ENCODE data around the gene CFL2. TPM values are rescaled to one million over a fixed set of nuclear protein-coding genes. Genes with fewer than 3 reads are reported as not detected.

CFL2 gene
- total RNA-seq, 1 experiment from 2014 or later = 13.9 TPM

DNA sequence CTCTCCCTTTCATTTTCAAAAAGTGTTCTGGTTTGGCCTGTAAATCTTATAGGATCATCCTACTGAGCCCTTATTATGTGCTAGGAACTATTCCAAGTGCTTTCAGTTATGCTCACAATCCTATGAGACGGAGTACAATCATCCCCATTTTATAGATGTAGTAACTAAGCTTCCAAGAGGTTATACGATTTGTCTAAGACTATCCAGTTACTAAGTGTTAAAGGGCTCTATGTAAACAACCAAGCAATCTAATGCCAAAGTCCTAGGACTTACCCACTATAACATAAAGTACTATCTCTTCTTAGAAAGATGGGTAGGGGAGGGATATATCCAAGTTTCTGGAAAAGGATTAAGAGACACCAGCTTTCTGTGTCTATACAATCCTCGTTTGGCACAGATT is 6.7 kb downstream of the CFL2 start:
- no peak overlapping the region for H3K4me3 Mint-ChIP-seq
- no peaks in the 10 kb centered on the region for H3K27me3 Mint-ChIP-seq (ENCODE audit: low read depth)
- Histone ChIP-seq H3K27me3 (ENCODE audit: insufficient read depth, low read length) (no peaks in the 10 kb centered on the region), H3K23me2 (ENCODE audit: insufficient read length, low read depth, low read length, poor library complexity, severe bottlenecking) (no peaks in the 10 kb centered on the region), H2AK5ac (ENCODE audit: insufficient read length, low read length) (no peak overlapping the region), H2BK120ac (ENCODE audit: low read depth, low read length, poor library complexity, severe bottlenecking) (no peak overlapping the region), H2BK20ac (ENCODE audit: low read depth, low read length, poor library complexity, severe bottlenecking) (no peak overlapping the region), H3K23ac (ENCODE audit: insufficient read length, low read depth, low read length) (no peak overlapping the region), H2BK12ac (ENCODE audit: insufficient read length, low read depth, low read length) (no peak overlapping the region), H4K8ac (replicated peaks; ENCODE audit: insufficient read length, low read depth, low read length) (no peak overlapping the region), H3K18ac (ENCODE audit: insufficient read length, low read depth, low read length) (no peak overlapping the region), H3K4ac (ENCODE audit: low read depth, low read length) (no peak overlapping the region), H3K56ac (ENCODE audit: insufficient read length, low read depth, low read length) (no peak overlapping the region), H3K27ac (ENCODE audit: insufficient read length, low read depth, low read length) (no peak overlapping the region), H3K9ac (ENCODE audit: extremely low read depth, insufficient read length, low read length) (no peak overlapping the region), H3T11ph (ENCODE audit: low read length) (no peak overlapping the region), H3K79me2 (ENCODE audit: insufficient read depth, low read length) (no peaks in the 10 kb centered on the region), H4K91ac (ENCODE audit: insufficient read length, low read depth, low read length) (no peak overlapping the region), H3K14ac (ENCODE audit: insufficient read depth, low read length) (no peak overlapping the region), H4K5ac (ENCODE audit: insufficient read length, low read depth, low read length) (no peak overlapping the region), H2BK15ac (ENCODE audit: low read depth, low read length) (no peak overlapping the region), H4K20me1 (ENCODE audit: control insufficient read depth, insufficient read depth, insufficient read length) (no peaks in the 10 kb centered on the region), H3K4me1 (ENCODE audit: insufficient read depth, low read length) (no peaks in the 10 kb centered on the region), H2BK5ac (ENCODE audit: insufficient read length, low read length) (no peak overlapping the region), H2AFZ (ENCODE audit: low read length) (no peak overlapping the region), H3K79me1 (ENCODE audit: insufficient read depth, low read depth, low read length, poor library complexity, severe bottlenecking) (no peaks in the 10 kb centered on the region), H3K4me2 (ENCODE audit: insufficient read depth, insufficient read length, low read length) (no peak overlapping the region), H3K9me3 (ENCODE audit: control insufficient read depth, low read depth, low read length) (no peaks in the 10 kb centered on the region)
- DNase-seq = no peak
- H3K9me3 Mint-ChIP-seq = no peaks in the 10 kb centered on the region
- WGBS (ENCODE audit: extremely low coverage, insufficient read length, low lambda C conversion rate) = no CpG with 5 or more reads among the region's 3 CpGs
- H3K36me3 Mint-ChIP-seq (ENCODE audit: insufficient read depth in 1 of 3, low read depth in 3 of 3) = peaks cover 0 to 10% (median 5%) of the 10 kb centered on the region in 3 experiments; a peak in 4 of 7 replicates
- TF ChIP-seq, protein P1, sequence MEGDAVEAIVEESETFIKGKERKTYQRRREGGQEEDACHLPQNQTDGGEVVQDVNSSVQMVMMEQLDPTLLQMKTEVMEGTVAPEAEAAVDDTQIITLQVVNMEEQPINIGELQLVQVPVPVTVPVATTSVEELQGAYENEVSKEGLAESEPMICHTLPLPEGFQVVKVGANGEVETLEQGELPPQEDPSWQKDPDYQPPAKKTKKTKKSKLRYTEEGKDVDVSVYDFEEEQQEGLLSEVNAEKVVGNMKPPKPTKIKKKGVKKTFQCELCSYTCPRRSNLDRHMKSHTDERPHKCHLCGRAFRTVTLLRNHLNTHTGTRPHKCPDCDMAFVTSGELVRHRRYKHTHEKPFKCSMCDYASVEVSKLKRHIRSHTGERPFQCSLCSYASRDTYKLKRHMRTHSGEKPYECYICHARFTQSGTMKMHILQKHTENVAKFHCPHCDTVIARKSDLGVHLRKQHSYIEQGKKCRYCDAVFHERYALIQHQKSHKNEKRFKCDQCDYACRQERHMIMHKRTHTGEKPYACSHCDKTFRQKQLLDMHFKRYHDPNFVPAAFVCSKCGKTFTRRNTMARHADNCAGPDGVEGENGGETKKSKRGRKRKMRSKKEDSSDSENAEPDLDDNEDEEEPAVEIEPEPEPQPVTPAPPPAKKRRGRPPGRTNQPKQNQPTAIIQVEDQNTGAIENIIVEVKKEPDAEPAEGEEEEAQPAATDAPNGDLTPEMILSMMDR (conservative IDR thresholded peaks at IDR 0.05) = no peak
- no peak overlapping the region for H3K27ac Mint-ChIP-seq
- no peaks in the 10 kb centered on the region for H3K4me1 Mint-ChIP-seq

Data from H9 (cell line).